ENCODE data around the gene DLG2. TPM values are rescaled to one million over a fixed set of nuclear protein-coding genes. Genes with fewer than 3 reads are reported as not detected.

DLG2 gene
- total RNA-seq, 1 donor from 2014 or later, result 7.2 TPM

- TF ChIP-seq CTCF (IDR thresholded peaks at IDR 0.05), result no peak
- H3K27ac ChIP-seq, result no peak overlapping the region
- no peak for DNase-seq
- H3K27me3 ChIP-seq (ENCODE audit: low read depth), result no peaks in the 10 kb centered on the region
- no peaks in the 10 kb centered on the region for H3K9me3 ChIP-seq
- intact Hi-C loops (cut with DNase I), result no loop called here
- no peak for ATAC-seq
- no peaks in the 10 kb centered on the region for H3K4me1 ChIP-seq
- H3K36me3 ChIP-seq, result no peaks in the 10 kb centered on the region
- no peak overlapping the region for H3K4me3 ChIP-seq
Observed at GRCh38 chr11:84355911-84356310, 1271.2 kb downstream of the DLG2 start.

DNA sequence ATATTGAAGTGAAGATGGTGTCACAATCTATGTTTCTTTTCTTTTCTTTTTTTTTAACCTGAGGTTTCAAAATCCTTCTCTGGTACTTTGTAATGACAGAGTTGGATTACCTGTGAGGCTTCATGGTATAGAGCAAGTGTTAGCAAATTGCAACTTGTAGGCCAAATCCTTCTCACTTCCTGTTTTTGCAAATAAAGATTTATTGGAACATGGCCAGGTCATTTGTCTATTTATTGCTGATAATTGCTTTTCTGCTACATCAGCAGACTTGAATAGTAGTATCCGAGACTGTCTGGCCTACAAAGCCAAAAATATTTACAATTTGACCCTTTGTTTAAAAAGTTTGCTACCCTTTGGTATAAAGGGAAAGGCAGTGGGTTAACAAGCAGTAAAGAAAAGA is 1281.5 kb downstream of the DLG2 start:
- ATAC-seq, result no peak
- H3K4me1 ChIP-seq, result no peaks in the 10 kb centered on the region
- intact Hi-C loops (cut with DNase I), result no loop called here
- no peak for DNase-seq
- H3K36me3 ChIP-seq, result no peaks in the 10 kb centered on the region
- no peaks in the 10 kb centered on the region for H3K27me3 ChIP-seq (ENCODE audit: low read depth)
- no peak for TF ChIP-seq CTCF (IDR thresholded peaks at IDR 0.05)
- H3K9me3 ChIP-seq, result no peaks in the 10 kb centered on the region
- no peak overlapping the region for H3K27ac ChIP-seq
- H3K4me3 ChIP-seq, result no peak overlapping the region

DNA sequence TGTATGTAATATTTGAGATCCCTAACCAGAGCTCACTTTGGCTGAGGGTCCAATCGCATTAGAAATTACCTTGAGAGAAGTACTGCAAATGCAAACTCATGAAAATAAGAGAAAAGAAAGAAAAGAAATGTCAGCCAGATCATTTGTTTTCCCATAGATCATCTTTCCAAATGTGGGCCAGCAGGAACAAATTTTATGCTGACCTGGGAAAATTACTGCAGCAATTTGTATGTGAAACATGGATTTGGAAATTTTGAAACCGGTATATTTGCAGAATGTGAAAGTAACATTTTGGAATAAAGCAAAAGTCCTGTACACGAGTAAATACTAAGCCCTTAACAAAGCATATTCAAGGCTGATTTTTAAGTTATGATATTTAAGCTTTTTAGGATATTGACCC is 1282.1 kb downstream of the DLG2 start:
- TF ChIP-seq CTCF (IDR thresholded peaks at IDR 0.05), result no peak
- H3K36me3 ChIP-seq, result no peaks in the 10 kb centered on the region

DNA sequence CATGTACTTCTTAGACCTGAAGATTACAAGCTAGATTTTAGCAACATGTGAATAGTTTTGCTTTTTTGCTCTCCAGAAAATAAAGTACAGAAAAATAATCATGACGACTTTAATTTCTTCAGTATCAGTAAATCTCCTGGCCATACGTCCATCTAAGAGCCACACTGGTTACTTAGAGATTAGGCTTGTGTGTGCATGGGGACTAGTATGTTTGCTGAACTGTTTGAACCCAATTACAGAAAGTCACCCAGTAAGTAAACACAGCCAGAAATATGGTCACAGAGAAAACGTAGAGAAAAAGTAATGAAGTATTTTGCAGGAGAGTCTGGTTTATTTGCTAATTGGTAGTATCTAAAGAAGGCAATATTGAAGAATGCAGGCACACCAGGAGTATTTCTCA is 1287.3 kb downstream of the DLG2 start:
- no peak for TF ChIP-seq CTCF (IDR thresholded peaks at IDR 0.05)

More for the DNA sequence above, 1282.1 kb downstream of the DLG2 start:
- Histone ChIP-seq H3K27me3 (ENCODE audit: low read depth) (no peaks in the 10 kb centered on the region), H3K27ac (no peak overlapping the region), H3K4me1 (no peaks in the 10 kb centered on the region), H3K9me3 (no peaks in the 10 kb centered on the region), H3K4me3 (no peak overlapping the region)
- intact Hi-C loops (cut with DNase I), result no loop called here
- DNase-seq, result no peak
- no peak for ATAC-seq

DNA sequence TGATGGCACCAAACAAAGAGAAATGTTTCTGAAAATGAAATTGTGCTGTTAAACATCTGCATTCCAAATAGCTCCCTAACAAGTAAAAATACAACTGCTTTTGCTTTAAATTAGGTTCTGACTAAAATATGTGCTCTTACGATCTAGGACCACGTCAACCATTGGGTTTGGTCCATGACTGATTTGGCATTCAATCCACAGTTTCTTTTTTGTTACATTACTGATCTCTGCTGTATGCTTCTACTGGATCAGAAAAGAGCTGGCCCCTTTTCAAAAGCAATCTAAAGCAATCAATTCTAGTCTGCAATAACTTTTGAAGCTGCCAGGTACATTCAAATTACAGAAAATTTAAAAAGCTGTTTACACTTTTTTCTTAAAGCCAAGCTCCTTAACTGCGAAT is 1293.9 kb downstream of the DLG2 start:
- Histone ChIP-seq H3K36me3 (no peaks in the 10 kb centered on the region), H3K4me3 (no peak overlapping the region), H3K27ac (no peak overlapping the region), H3K9me3 (no peaks in the 10 kb centered on the region), H3K27me3 (ENCODE audit: low read depth) (no peaks in the 10 kb centered on the region), H3K4me1 (no peaks in the 10 kb centered on the region)
- no peak for ATAC-seq
- no peak for TF ChIP-seq CTCF (IDR thresholded peaks at IDR 0.05)
- intact Hi-C loops (cut with DNase I), result no loop called here
- DNase-seq, result no peak

More for the DNA sequence above, 1287.3 kb downstream of the DLG2 start:
- H3K4me1 ChIP-seq, result no peaks in the 10 kb centered on the region
- no peak overlapping the region for H3K4me3 ChIP-seq
- intact Hi-C loops (cut with DNase I), result no loop called here
- no peaks in the 10 kb centered on the region for H3K9me3 ChIP-seq
- no peaks in the 10 kb centered on the region for H3K27me3 ChIP-seq (ENCODE audit: low read depth)
- H3K27ac ChIP-seq, result no peak overlapping the region
- DNase-seq (no peak), ATAC-seq (no peak)
- H3K36me3 ChIP-seq, result no peaks in the 10 kb centered on the region

- Histone ChIP-seq H3K4me3 (no peak overlapping the region), H3K9me3 (no peaks in the 10 kb centered on the region), H3K36me3 (no peaks in the 10 kb centered on the region), H3K27me3 (ENCODE audit: low read depth) (no peaks in the 10 kb centered on the region), H3K4me1 (no peaks in the 10 kb centered on the region), H3K27ac (no peak overlapping the region)
- DNase-seq, result no peak
- ATAC-seq, result no peak
- intact Hi-C loops (cut with DNase I), result no loop called here
- no peak for TF ChIP-seq CTCF (IDR thresholded peaks at IDR 0.05)
Observed at GRCh38 chr11:84322211-84322610, 1304.9 kb downstream of the DLG2 start.
